Thoracic aorta (tissue), 2 donors: ENCODE measurements around the gene ACTN4. TPM values are rescaled to one million over a fixed set of nuclear protein-coding genes. Genes with fewer than 3 reads are reported as not detected.

ENCODE experiments used
- ATAC-seq: fragments of 150-250 bp; one replicate; pipeline ENCODE4 v1.8.0; 2017; ENCODE audit warnings: low read depth; ENCODE audit not compliant: insufficient number of reproducible peaks, low FRiP score
- DNase-seq: peaks from one replicate; pipeline ENCODE4 v3.0.0-alpha.2; 2020; ENCODE audit warnings: low spot score
- H3K27ac ChIP-seq, 2 donors: fragments of 200-600 bp; sonication (generic); 1 replicate in 1 of 2; 2 replicates in 1 of 2; pipeline ENCODE4 v1.5.1; 2016; ENCODE audit warnings: mild to moderate bottlenecking in 2 of 2, moderate library complexity in 2 of 2
- H3K27me3 ChIP-seq: fragments of 200-600 bp; sonication (generic); replicated peaks from 2 replicates; pipeline ENCODE4 v1.6.0; 2016; ENCODE audit warnings: mild to moderate bottlenecking; ENCODE audit not compliant: insufficient read depth
- H3K36me3 ChIP-seq: fragments of 200-600 bp; sonication (generic); one replicate; pipeline ENCODE4 v1.5.1; 2016
- H3K4me1 ChIP-seq, 2 donors: fragments of 200-600 bp; sonication (generic); 1 replicate in 1 of 2; 2 replicates in 1 of 2; pipeline versions ENCODE4 v1.5.1 to v1.6.0; 2016; ENCODE audit warnings: low read depth in 2 of 2, mild to moderate bottlenecking in 1 of 2; ENCODE audit not compliant: control insufficient read depth in 1 of 2
- H3K4me3 ChIP-seq: fragments of 200-600 bp; sonication (generic); 2 replicates; pipeline ENCODE4 v1.5.1; 2016; ENCODE audit warnings: mild to moderate bottlenecking
- H3K9me3 ChIP-seq: fragments of 200-600 bp; sonication (generic); 2 replicates; pipeline ENCODE4 v1.5.1; 2016
- total RNA-seq, 2 donors: library from RNA; depleted of rRNA; stranded (reverse); fragments of >200 nt; gene quantifications; one replicate each; pipeline versions ENCODE4 v1.1.0 to v1.2.3, GENCODE V29; 2016
- TF ChIP-seq, protein P1 (sequence below): fragments of 200-600 bp; sonication (generic); IDR thresholded peaks from one replicate; pipeline ENCODE4 v1.5.1; 2019; ENCODE audit warnings: antibody characterized with exemption

Gene ACTN4
- total RNA-seq, 2 donors from 2014 or later = 668 to 1,387 TPM

DNA sequence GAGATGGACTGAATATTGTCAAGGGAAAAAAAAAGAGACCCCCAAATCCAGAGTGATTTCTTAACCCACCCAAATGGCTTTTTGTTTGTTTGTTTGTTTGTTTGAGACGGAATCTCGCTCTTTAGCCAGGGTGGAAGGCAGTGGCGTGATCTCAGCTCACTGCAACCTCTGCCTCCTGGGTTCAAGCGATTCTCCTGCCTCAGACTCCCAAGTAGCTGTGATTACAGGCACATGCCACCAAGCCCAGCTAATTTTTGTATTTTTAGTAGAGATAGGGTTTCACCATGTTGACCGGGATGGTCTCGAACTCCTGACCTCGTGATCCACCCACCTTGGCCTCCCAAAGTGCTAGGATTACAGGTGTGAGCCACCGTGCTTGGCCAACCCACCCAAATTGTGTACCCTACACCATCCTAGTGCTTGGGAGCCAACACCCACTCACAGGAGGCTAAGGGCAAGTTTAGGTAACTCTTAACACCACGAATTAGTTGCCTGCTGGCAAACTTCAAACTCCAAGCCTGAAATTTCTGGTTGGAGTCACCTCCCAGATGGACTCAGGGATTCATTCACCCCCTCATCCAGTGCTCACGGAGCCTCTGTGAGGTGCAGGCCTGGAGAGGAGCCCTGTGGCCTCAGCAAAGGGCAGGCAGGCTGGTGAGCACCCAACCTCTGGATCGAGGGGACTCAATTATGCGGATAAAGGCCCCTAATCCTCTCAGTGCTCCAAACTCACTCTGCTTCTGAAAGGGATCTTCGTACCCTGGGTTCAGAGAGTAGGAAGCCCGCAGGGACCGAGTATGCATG is 37.6 kb downstream of the ACTN4 start:
- peaks cover 73 to 98% of the 10 kb centered on the region in 2 donors for H3K4me1 ChIP-seq

DNA sequence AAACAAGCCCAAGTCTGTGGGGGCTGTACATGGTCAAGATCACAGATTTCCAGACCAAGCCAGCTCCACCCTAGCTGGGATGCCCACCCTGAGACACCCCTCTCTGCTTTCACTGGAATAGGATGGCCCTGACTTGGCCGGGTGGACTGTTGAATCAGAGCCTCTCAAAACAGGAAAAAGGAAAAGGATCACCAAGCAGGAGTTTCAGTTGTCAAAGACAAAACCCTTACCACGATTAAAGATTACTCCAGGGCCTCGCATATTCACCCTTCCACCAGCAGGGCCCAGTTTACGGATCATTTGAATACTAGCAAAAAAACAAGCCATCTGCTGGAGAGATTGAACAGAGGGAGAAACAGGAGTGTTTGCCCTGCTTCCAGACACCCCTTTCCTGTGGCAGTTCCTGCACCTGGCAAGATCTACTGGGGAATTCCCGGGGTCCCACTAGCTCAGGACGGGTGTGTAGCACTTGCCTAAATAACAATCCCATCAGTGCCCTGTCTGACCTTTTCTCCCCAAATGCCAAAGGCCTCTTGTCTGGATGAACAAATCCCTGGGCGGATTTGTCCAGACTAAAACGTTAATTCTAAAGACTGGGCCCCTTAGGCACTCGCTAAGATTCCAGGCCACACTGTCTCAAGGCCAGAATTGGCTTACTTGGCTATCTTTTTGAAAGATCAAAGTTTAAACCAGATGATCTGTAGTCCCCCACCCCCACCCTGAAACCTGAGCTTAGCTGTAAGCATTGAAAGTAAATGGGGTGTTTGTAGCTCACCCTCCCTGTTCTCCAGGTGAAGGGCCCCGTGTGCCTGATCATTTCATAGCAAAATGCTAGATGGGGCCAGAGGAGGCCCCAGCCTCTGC is 38.4 kb downstream of the ACTN4 start:
- ATAC-seq = peak; percentile 11
- TF ChIP-seq, protein P1, sequence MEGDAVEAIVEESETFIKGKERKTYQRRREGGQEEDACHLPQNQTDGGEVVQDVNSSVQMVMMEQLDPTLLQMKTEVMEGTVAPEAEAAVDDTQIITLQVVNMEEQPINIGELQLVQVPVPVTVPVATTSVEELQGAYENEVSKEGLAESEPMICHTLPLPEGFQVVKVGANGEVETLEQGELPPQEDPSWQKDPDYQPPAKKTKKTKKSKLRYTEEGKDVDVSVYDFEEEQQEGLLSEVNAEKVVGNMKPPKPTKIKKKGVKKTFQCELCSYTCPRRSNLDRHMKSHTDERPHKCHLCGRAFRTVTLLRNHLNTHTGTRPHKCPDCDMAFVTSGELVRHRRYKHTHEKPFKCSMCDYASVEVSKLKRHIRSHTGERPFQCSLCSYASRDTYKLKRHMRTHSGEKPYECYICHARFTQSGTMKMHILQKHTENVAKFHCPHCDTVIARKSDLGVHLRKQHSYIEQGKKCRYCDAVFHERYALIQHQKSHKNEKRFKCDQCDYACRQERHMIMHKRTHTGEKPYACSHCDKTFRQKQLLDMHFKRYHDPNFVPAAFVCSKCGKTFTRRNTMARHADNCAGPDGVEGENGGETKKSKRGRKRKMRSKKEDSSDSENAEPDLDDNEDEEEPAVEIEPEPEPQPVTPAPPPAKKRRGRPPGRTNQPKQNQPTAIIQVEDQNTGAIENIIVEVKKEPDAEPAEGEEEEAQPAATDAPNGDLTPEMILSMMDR = peak; percentile 66
- no peak overlapping the region for H3K4me3 ChIP-seq
- H3K36me3 ChIP-seq = no peaks in the 10 kb centered on the region
- H3K4me1 ChIP-seq = peaks cover 72 to 98% of the 10 kb centered on the region in 2 donors
- no peak for DNase-seq
- no peaks in the 10 kb centered on the region for H3K27me3 ChIP-seq
- no peaks in the 10 kb centered on the region for H3K9me3 ChIP-seq
- peak overlapping the region; percentile 99 to 100 for H3K27ac ChIP-seq

More for the DNA sequence above, 37.6 kb downstream of the ACTN4 start:
- ATAC-seq (no peak), DNase-seq (no peak)
- no peaks in the 10 kb centered on the region for H3K27me3 ChIP-seq
- H3K4me3 ChIP-seq = peak overlapping the region; percentile 15
- H3K36me3 ChIP-seq = no peaks in the 10 kb centered on the region
- no peaks in the 10 kb centered on the region for H3K9me3 ChIP-seq
- H3K27ac ChIP-seq = peak overlapping the region; percentile 99 to 100
- TF ChIP-seq, protein P1 = no peak

DNA sequence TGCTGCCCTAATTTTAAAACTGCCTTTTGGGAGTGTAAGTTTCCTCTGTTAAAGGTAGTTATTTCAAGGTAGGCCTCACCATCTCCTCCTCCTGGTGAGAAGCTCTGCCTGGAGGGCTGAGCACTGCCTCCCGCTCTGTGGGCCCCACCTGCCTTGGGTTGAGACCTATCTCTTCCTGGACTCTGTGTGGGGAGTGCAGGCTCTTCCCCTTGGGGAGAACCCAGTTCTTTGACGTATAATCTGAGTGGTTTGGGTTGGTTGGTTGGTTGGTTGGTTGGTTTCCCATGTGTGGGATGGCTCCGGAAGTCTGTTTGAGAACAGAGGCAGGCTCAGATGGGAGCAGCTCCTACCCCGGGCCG is 39.1 kb downstream of the ACTN4 start:
- no peaks in the 10 kb centered on the region for H3K27me3 ChIP-seq
- peaks cover 75 to 98% of the 10 kb centered on the region in 2 donors for H3K4me1 ChIP-seq
- DNase-seq (no peak), ATAC-seq (no peak)
- peak overlapping the region; percentile 99 to 100 for H3K27ac ChIP-seq
- no peak overlapping the region for H3K4me3 ChIP-seq
- no peaks in the 10 kb centered on the region for H3K36me3 ChIP-seq
- no peaks in the 10 kb centered on the region for H3K9me3 ChIP-seq
- TF ChIP-seq, protein P1 = no peak

DNA sequence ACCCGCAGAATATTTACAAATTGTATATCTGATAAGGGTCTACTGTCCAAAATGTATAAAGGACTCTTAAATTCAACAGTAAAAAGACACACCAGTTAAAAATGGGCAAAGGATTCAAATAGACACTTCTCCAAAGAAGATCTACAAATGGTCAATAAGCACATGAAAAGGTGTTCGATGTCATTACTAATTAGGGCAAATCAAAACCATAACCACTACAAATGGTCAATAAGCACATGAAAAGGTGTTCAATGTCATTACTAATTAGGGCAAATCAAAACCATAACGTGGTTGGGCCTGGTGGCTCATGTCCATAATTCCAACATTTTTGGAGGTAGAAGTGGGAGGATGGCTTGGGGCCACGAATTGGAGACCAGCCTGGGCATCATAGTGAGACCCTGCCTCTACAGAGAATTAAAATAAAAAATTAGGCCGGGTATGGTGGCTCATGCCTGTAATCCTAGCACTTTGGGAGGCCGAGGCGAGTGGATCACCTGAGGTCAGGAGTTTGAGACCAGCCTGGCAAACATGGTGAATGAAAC is 40.5 kb downstream of the ACTN4 start:
- Histone ChIP-seq H3K4me1 (peaks cover 75 to 96% of the 10 kb centered on the region in 2 donors), H3K27me3 (no peaks in the 10 kb centered on the region)

More for the DNA sequence above, 40.5 kb downstream of the ACTN4 start:
- ATAC-seq (no peak), DNase-seq (no peak)
- Histone ChIP-seq H3K9me3 (no peaks in the 10 kb centered on the region), H3K36me3 (no peaks in the 10 kb centered on the region), H3K27ac (peak overlapping the region; percentile 99 to 100), H3K4me3 (no peak overlapping the region)
- TF ChIP-seq, protein P1 = no peak
